BE2C (cell line): ENCODE results near the gene IFI16. TPM values are rescaled to one million over a fixed set of nuclear protein-coding genes. Genes with fewer than 3 reads are reported as not detected.

ENCODE experiments used
- DNase-seq: peaks from one replicate; pipeline ENCODE4 v3.0.0-alpha.2; 2020
- H3K27me3 ChIP-seq: fragments of 250-450 bp; sonication (Bioruptor Pico); 2 replicates; pipeline ENCODE4 v1.5.1; 2020; ENCODE audit warnings: mild to moderate bottlenecking
- H3K36me3 ChIP-seq: fragments of 250-450 bp; sonication (Bioruptor Pico); 2 replicates; pipeline ENCODE4 v1.5.1; 2020; ENCODE audit warnings: mild to moderate bottlenecking
- H3K4me1 ChIP-seq: fragments of 250-450 bp; sonication (Bioruptor Pico); 2 replicates; pipeline ENCODE4 v1.5.1; 2020
- H3K4me3 ChIP-seq: 2 replicates; pipeline ENCODE4 v1.5.1; 2011; ENCODE audit warnings: low read depth, low read length
- H3K9me3 ChIP-seq: fragments of 250-450 bp; sonication (Bioruptor Pico); 2 replicates; pipeline ENCODE4 v1.5.1; 2020
- polyA plus RNA-seq: library from polyadenylated mRNA; unstranded; fragments of >200 nt; gene quantifications from one replicate; pipeline ENCODE4 v1.2.1, GENCODE V29; 2012; ENCODE audit warnings: low read depth, missing spikeins; ENCODE audit not compliant: insufficient read length, insufficient read depth
- TF ChIP-seq, protein P1 (sequence below): IDR thresholded peaks from 2 replicates; pipeline ENCODE4 v1.5.1; 2012; ENCODE audit warnings: mild to moderate bottlenecking, low read depth, low read length

The IFI16 gene
- polyA plus RNA-seq = 27.5 TPM

DNA sequence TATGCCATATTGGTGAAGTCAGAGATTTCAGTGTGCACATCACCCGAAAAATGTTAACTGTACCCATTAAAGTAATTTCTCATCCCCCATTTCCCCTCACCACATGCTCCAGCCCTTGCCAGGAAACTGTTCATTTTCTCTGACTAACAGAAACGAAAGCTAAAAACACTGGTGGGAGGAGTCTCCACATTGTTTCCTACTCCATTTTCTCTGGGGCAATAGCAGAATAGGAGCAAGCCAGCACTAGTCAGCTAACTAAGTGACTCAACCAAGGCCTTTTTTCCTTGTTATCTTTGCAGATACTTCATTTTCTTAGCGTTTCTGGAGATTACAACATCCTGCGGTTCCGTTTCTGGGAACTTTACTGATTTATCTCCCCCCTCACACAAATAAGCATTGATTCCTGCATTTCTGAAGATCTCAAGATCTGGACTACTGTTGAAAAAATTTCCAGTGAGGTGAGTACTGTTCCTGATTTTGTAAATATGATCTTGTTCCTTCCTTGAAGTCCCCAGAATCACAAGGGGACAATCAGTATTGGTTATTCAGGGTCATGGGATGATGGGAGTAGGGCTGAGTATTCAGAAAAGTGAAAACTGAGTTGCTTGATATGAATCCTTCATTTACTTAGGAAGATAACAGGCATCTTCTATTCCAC is at the start of gene IFI16:
IFI16 (plus strand) TSS at position 204 of the 658 bp plus-strand sequence. CDS start 4,774 bp downstream, outside the sequence.
- TF ChIP-seq, protein P1, sequence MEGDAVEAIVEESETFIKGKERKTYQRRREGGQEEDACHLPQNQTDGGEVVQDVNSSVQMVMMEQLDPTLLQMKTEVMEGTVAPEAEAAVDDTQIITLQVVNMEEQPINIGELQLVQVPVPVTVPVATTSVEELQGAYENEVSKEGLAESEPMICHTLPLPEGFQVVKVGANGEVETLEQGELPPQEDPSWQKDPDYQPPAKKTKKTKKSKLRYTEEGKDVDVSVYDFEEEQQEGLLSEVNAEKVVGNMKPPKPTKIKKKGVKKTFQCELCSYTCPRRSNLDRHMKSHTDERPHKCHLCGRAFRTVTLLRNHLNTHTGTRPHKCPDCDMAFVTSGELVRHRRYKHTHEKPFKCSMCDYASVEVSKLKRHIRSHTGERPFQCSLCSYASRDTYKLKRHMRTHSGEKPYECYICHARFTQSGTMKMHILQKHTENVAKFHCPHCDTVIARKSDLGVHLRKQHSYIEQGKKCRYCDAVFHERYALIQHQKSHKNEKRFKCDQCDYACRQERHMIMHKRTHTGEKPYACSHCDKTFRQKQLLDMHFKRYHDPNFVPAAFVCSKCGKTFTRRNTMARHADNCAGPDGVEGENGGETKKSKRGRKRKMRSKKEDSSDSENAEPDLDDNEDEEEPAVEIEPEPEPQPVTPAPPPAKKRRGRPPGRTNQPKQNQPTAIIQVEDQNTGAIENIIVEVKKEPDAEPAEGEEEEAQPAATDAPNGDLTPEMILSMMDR = no peak
- peak within 1 kb of the TSS; percentile 57 for H3K4me3 ChIP-seq
- H3K4me1 ChIP-seq = no peaks in the 10 kb centered on the region
- DNase-seq = no peak
- no peaks in the 10 kb centered on the region for H3K27me3 ChIP-seq
- H3K36me3 ChIP-seq = no peaks in the 10 kb centered on the region
- no peaks in the 10 kb centered on the region for H3K9me3 ChIP-seq

DNA sequence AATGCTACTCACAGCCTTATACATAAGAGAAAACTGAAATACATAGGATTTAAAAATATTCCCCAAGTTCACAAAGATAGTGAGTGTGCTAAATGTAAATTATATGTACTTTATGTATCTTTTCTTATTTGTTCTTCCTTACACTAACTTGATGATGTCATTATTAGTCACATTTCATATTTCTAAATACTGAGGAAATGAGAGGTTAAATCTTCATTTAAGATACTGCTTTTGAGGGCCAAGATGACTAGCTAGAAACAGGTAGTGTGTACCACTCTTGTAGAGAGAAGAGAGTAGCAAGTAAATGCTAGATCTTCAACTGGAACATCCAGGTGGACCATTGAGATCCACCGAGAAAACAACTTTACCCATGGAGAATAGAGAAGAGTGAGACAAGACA is 48.5 kb upstream of the IFI16 start:
- Histone ChIP-seq H3K4me3 (no peak overlapping the region), H3K36me3 (no peaks in the 10 kb centered on the region), H3K27me3 (no peaks in the 10 kb centered on the region), H3K9me3 (no peaks in the 10 kb centered on the region), H3K4me1 (no peaks in the 10 kb centered on the region)
- TF ChIP-seq, protein P1 = no peak
- no peak for DNase-seq

DNA sequence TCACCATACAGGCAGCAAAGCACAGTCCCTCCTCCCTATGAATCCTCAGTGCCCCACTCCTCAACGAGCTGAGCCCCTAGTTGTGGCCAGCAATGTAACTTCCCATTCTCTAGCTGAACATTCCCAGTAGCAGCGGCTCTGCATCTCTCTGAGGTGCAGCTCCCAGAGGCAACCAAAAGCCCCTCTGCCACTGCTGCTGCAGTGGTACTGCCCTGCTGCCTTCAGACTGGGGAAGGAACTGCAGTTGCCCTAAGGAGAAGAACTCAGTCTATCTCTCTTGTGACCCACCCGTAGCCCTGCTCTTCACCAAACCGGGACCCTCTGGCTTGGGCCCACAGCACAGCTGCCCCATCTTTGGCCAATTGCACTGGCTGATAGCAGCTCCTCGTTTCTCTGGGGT is 46.7 kb upstream of the IFI16 start:
- H3K4me1 ChIP-seq = no peaks in the 10 kb centered on the region
- no peak for DNase-seq
- no peaks in the 10 kb centered on the region for H3K27me3 ChIP-seq
- H3K36me3 ChIP-seq = no peaks in the 10 kb centered on the region
- TF ChIP-seq, protein P1 = no peak
- H3K4me3 ChIP-seq = no peak overlapping the region
- no peaks in the 10 kb centered on the region for H3K9me3 ChIP-seq

DNA sequence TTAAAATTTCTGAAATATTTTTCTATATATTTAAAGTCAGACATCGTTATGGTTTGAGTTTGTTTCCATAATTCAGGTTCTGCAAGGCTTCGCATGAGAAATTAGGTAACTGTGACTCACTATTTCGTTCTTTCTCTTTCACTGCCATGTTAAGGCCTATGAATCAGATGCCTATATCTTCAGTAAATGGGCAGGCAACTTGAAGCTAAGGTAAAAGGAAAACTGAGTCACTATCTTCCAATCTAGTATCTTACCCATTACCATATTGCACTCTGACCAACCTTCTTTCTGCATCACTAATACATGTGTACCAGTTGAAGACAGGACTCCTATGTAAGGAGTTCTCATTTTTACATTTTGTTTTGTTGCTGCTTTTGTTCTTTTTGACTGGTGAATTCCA is 40.5 kb upstream of the IFI16 start:
- Histone ChIP-seq H3K36me3 (no peaks in the 10 kb centered on the region), H3K9me3 (no peaks in the 10 kb centered on the region), H3K4me3 (no peak overlapping the region), H3K4me1 (no peaks in the 10 kb centered on the region), H3K27me3 (no peaks in the 10 kb centered on the region)
- TF ChIP-seq, protein P1 = no peak
- no peak for DNase-seq

DNA sequence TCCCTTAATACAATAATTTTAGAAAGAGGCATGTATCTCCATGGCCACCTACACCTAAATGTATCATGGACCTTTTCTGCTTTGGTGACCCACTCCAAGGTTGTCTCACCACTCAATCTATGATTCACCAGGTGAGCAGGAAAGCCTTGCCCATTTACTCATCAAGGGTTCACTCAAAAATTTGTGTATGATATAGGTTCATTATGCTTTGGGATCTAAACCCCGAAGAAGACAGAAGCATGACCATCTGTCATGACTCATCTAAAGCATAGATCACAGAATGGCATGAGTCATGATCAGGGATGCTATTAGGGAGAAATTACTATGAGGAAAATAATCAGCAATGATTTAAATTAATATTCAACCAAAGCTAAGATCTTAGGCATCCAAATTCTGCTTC is 39.9 kb upstream of the IFI16 start:
- no peak overlapping the region for H3K4me3 ChIP-seq
- no peak for DNase-seq
- no peaks in the 10 kb centered on the region for H3K4me1 ChIP-seq
- H3K36me3 ChIP-seq = no peaks in the 10 kb centered on the region
- TF ChIP-seq, protein P1 = no peak
- peaks cover 3% of the 10 kb centered on the region; the same call in 1 of the 2 replicates for H3K27me3 ChIP-seq
- no peaks in the 10 kb centered on the region for H3K9me3 ChIP-seq

DNA sequence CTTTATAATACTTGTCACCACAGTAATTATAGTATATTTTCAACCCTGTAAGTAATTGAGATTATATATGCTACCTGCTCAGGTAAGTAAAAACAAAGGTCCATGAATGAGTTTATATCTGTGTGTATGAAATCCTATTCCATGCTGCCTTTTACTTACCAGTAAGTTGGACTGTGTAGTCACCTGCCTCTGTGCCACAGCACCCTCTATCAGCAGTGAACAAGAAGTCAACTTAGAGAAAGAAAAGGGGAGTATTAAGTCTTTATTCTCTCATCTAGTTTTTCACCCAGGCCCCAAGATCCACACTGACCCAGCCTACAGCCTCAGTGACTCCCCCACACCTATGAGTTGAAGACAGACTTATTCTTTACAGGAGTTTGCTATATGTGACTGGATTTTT is 36.9 kb upstream of the IFI16 start:
- H3K4me1 ChIP-seq = no peaks in the 10 kb centered on the region
- H3K4me3 ChIP-seq = no peak overlapping the region
- no peaks in the 10 kb centered on the region; the same call in 1 of the 2 replicates for H3K9me3 ChIP-seq
- TF ChIP-seq, protein P1 = no peak
- DNase-seq = no peak
- peaks cover 4% of the 10 kb centered on the region; the same call in 1 of the 2 replicates for H3K27me3 ChIP-seq
- H3K36me3 ChIP-seq = no peaks in the 10 kb centered on the region
